IPS-18c (cell line): Measurements from ENCODE around the gene ZNF594.
"Not testable (repeated sequence)": the region's sequence is repeated elsewhere in the genome, so short reads cannot be mapped to it uniquely, and the experiment has no call there.

Source experiments
- H3K4me3 ChIP-seq: 2 replicates; pipeline ENCODE4 v1.7.0; 2013; ENCODE audit warnings: low read depth, mild to moderate bottlenecking, low read length, moderate library complexity; ENCODE audit not compliant: insufficient read depth
- H3K9me3 ChIP-seq: one replicate; pipeline ENCODE4 v1.6.1; 2013; ENCODE audit warnings: mild to moderate bottlenecking, low read length, moderate library complexity; ENCODE audit not compliant: control insufficient read depth, insufficient read depth

The ZNF594 gene

DNA sequence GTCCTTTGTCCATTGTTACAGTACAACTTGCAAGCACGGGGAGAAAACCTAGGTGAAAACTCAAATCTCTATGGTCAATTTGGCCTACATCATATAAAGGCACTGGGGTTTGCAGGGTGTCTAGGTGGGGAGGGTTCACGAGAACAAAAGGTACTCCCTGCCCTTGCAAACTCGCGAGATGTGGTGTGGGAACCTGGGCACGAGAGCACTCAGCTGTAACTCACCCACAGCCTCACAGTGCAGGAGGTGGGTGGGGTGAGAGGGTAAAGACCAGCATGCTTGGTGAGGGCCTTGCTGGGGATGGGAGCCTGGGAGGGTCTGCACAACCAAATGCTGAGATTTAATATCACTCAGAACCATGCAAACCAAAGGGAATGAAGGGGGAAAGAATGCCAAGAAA, 18.4 kb upstream of the ZNF594 start:
- Histone ChIP-seq H3K9me3 (no peaks in the 10 kb centered on the region), H3K4me3 (no peak overlapping the region)

DNA sequence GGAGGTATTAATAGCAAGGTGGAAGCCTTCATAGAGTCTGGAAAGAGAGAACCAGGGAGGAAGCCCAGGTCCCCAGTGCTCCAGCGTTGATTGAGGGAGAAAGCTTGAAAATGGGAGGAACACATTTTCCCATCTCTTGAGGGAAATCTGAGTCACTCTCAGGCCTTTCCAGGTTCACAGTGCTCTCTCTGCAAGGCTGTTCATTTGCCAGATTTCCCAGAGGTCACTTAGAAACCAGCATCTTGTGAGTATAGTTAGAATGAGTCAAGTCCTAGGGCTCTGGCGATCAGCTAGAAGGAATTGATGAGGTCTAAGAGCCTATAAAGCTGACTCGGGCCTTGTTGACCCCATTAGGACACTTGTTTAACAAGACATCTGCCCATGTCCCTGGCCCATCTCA, 17.7 kb upstream of the ZNF594 start:
- no peak overlapping the region for H3K4me3 ChIP-seq
- no peaks in the 10 kb centered on the region for H3K9me3 ChIP-seq

DNA sequence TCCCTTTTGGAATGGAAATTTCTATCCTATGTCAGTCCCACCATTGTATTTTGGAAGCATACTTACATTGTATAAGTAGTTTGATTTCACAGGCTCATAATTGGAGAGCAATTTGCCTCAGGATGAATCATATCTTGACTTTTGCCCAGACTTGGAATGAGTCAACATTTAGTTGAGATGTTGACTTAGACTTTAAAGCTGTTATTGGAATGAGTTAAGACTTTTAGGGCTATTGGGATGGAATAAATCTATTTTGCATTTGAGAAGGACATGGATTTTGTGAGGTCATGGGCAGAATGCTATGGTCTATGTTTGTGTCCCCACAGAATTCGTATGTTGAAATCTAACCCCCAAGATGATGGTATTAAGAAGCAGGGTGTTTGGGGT, 12.2 kb upstream of the ZNF594 start:
- no peak overlapping the region for H3K4me3 ChIP-seq
- H3K9me3 ChIP-seq = no peaks in the 10 kb centered on the region

DNA sequence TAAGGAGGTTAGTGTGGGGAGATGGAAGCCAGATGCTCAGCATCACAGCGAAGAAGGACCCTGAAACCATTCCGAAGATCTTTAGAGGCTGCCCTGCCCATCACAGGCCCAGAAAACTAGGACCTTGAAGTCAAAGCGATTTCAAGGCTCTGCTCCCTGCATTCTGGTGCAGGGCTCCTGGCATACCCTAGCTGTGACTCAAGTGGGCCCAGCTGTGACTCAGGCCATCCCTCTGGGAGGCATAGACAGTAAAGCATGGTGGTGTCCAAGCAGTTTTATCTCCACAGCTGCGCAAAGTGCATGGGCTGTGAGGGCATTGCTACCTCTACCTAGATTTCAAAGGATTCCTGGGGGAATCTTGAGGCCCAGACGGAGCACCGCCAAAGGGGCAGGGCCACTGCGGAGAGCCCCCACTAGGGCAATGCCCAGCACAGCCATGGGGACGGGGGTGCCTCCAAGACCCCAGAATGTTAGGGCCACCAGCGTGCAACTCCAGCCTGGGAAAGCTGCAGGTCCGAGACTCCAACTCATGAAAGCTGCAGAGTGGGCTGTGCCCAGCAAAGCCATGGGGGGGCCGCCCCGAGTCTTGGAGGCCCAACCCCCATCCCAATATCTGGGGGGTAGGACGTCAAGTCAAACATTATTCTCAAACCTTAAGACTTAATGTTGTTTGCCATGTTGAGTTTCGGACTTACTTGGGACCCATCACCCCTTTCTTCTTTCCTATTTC, 11.7 kb upstream of the ZNF594 start:
- Histone ChIP-seq H3K4me3 (no peak overlapping the region), H3K9me3 (no peaks in the 10 kb centered on the region)

DNA sequence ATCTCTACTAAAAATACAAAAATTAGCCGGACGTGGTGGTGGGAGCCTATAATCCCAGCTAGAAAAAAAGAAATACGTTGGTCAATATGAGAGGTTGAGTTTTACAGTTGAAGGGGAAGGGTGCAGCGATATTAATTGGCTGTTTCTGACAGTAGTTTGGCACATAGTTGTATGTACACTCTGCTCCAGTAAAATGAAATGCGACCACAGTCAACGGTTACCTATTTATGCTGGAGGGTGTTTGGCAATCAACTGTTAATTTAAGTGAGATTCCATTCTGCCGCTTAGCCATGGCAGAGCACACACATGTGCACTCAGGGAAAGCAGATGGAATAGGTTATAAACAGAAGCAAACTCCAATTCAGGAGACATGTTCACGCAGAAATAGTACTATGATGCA, 9.3 kb upstream of the ZNF594 start:
- H3K4me3 ChIP-seq = no peak overlapping the region

DNA sequence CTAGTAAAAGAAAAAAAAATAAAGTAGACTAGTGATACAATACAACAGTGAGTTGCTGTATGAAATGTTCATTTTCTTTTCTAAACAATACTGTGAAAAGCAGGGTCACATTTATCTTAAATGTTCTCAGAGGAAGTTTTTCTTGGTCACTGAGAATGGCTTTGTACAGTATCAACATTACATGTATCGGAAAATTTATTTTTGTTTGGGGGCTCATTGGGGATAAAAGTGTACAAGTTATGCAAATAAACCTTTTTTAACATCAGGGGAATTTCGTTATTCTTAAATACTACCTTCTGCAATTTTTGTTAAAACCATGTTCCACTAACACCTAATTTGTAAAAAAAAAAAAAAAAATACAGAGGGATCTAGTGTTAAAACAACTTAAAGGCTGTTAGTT, 8.7 kb upstream of the ZNF594 start:
- Histone ChIP-seq H3K9me3 (no peaks in the 10 kb centered on the region), H3K4me3 (no peak overlapping the region)

More for the DNA sequence above, 9.3 kb upstream of the ZNF594 start:
- no peaks in the 10 kb centered on the region for H3K9me3 ChIP-seq

DNA sequence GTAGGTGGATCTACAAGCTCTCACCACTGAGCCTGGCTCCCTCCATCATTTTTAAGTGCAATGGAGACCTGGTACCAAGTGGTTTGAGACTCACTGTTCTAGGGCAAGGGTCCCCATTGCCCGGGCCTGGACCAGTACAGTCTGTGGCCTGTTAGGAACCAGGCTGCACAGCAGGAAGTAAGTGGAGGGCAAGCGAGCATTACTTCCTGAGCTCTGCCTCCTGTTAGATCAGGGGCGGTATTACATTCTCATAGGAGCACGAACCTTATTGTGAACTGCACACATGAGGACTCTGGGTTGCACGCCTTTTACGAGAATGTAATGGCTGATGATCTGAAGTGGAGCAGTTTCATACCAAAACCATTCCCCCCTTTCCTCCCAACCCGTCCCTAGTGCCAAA, 6.8 kb upstream of the ZNF594 start:
- no peak overlapping the region for H3K4me3 ChIP-seq
- no peaks in the 10 kb centered on the region for H3K9me3 ChIP-seq

DNA sequence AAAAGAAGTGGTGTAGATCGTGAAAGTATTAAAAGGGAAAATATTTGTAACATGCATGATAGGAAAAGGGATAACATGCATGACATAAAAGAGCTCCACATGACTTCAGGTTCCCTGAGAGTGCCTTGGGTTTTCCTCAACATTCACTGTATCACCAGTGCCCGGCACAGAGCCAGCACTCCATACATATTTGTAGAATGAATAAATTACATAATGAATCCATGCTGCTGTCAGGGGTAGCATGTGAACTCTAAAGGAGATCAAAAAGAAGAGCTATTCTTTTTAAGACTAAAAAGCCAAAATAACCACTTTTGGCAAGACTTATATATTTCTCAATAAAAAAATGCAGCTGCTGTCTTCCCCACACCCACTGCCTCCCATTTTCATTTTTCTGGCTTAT, 2.7 kb upstream of the ZNF594 start:
- peaks cover 19% of the 10 kb centered on the region for H3K9me3 ChIP-seq
- H3K4me3 ChIP-seq = no peak overlapping the region

DNA sequence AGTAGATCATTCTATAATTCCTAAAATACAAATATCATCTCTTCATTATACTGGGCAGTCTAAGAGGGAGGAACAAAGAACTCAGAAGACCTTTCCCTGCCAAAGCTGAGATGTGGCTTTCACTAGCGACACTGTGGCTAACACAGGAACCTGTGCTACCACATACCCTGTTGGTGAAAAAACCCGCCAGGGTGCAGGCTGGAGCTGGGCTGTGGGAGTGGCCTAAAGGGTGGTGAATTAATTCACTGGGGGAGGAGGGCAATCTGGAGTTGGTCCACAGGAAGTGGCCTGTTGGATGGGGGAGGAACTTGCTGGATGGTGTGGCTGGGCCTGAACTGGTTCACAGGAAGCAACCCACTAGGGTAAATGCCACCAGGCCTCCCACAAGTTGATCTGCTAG, 7.4 kb downstream of the ZNF594 start:
- peak overlapping the region; percentile 22; the same call in 1 of the 2 replicates for H3K4me3 ChIP-seq
- H3K9me3 ChIP-seq = peaks cover 76% of the 10 kb centered on the region

DNA sequence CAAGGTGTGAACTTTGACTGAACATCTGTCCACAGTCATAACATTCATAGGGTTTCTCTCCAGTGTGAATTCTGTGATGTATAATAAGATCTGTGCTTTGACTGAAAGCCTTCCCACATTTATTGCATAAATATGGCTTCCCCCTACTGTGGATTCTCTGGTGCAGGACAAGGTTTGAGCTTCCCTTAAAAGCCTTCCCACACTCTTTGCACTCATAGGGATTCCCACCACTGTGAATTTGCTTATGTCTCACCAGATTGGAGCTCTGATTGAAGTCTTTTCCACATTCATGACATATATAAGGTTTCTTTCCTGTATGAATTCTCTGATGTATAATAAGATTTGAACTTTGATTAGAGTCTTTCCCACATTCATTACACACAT, 8.3 kb downstream of the ZNF594 start:
- H3K4me3 ChIP-seq = no peak overlapping the region
- peaks cover 76% of the 10 kb centered on the region for H3K9me3 ChIP-seq

DNA sequence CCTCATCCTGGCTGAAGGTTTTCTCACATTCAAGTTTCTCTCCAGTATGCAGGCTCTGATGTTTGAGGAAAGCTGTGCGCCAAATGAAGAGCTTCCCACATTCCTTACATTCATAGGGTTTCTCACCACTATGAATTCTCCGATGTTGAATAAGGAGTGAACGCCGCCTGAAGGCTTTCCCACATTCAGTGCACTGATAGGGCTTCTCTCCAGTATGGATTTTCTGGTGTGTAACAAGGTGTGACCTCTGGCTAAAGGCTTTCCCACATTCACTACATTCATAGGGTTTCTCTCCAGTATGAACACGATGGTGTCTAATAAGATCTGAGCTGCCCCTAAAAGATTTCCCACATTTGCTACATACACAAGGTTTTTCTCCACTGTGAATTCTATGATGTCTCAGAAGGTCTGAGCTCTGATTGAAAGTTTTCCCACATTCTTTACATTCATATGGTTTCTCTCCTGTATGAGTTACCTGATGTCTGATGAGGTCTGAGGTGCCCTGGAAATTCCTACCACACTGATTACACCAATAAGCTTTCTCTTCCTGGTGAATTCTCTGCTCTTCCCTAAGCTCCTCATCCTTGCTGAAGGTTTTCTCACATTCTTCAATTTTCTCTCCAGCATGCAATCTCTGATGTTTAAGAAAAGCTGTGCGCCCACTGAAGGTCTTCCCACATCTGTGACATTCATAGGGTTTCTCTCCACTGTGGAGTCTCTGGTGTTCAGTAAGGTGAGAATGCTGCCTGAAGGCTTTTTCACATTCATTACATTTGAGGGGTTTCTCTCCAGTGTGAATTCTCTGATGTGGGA, 8.9 kb downstream of the ZNF594 start:
- peaks cover 73% of the 10 kb centered on the region for H3K9me3 ChIP-seq
- peak overlapping the region; percentile 32 for H3K4me3 ChIP-seq

DNA sequence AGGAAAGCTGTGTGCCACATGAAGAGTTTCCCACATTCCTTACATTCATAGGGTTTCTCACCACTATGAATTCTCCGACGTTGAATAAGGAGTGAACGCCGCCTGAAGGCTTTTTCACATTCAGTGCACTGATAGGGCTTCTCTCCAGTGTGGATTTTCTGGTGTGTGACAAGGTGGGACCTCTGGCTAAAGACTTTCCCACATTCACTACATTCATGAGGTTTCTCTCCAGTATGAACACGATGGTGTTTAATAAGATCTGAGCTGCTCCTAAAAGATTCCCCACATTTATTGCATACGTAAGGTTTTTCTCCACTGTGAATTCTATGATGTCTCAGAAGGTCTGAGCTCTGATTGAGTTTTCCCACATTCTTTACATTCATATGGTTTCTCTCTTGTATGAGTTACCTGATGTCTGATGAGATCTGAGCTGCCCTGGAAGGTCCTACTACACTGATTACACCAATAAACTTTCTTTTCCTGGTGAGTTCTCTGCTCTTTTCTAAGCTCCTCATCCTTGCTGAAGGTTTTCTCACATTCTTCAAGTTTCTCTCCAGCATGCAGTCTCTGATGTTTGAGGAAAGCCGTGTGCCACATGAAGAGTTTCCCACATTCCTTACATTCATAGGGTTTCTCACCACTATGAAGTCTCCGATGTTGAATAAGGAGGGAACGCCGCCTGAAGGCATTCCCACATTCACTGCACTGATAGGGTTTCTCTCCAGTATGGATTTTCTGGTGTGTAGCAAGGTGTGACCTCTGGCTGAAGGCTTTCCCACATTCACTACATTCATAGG, 10.0 kb downstream of the ZNF594 start:
- Histone ChIP-seq H3K9me3 (peaks cover 70% of the 10 kb centered on the region), H3K4me3 (peak overlapping the region; percentile 28)

DNA sequence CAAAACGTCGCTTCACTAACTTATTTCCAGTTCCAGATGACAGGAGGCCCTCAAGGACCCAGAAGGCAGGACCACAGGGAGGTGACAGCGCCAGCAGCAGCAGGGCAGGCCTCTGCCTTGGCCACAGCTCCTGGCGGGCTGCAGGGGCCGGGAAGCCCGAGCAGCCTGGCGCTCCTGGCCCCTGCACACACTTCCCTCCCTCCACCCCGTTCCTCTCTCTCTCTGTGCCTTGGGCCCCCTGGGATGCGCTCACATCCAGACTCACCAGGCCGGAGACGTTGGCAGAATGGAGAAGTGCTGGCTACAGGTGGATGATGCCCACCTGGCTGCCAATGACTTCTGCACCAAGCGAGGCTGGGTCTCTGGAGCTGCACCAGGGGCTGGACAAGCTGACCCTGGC, 12.7 kb downstream of the ZNF594 start:
- peaks cover 49% of the 10 kb centered on the region for H3K9me3 ChIP-seq

DNA sequence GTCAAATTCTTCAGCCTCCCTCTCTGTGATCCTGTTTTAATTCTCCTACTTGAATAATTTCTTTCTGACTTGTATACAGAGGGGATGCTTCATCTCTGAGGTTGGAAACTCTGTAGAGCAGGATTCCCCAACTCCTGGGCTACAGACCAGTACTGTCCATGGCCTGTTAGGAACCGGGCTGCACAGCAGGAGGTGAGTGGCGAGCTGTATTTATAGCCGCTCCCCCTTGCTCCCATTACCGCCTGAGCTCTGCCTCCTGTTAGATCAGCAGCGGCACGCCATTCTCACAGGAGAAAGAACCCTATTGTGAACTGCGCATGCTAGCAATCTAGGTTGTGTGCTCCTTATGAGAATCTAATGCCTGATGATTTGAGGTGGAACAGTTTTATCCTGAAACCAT, 16.6 kb downstream of the ZNF594 start:
- peaks cover 10% of the 10 kb centered on the region for H3K9me3 ChIP-seq
- H3K4me3 ChIP-seq = not testable (repeated sequence)

More for the DNA sequence above, 12.7 kb downstream of the ZNF594 start:
- H3K4me3 ChIP-seq = no peak overlapping the region

DNA sequence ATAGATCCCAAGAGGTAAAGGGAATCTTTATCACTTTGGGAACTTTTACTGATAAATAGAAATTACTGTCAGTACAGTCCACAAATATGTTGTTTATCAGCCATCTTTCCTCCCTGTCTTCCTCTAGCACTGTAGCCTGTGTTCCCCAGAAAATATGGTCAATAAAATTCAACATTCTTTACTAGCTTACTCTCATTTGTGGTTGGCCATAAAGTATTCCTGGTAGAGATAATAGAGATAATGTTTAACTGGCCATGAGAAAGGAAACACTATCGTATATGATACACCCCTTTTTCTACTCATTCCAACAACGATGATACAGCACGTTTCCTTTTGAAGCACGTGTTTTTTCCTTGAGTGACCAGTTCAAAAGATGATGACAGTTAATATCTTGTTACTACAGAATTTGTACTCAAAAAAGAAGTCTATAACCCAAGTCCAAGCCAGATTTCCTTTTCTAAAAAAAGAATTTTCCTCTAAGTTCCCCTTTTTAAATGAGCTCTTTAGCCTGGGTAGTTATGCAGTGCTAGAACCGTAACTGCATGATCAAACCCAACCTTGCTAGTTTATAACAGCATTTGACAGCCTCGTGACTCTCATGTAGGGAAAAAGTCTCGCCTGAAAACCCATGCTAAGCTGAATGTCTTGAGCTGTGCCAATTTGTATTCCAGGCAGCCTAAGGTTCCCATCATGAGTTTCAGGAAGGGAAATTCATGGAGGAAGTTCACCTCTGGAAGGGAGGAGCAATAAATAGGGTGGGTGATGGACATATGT, 25.7 kb downstream of the ZNF594 start:
- not testable (repeated sequence) for H3K4me3 ChIP-seq, H3K9me3 ChIP-seq

DNA sequence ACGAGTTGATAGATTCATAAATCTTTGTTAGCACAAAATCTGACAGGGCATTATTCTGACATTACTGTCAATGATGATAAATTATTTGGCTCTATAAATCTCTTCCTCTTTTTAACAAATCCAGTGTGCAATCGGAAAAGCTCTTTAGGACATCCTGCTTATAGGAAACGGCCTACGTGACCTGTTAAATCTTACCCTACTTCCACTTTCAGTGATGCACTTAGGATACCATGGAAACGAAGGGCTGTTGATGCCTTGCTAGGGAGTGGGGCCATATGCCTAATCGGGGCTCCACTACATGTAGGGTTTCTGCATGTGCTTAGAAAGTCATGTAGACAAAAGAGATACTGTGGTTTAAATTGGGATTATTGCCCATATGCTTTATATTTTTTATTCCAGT, 27.2 kb downstream of the ZNF594 start:
- H3K4me3 ChIP-seq = no peak overlapping the region
- H3K9me3 ChIP-seq = no peaks in the 10 kb centered on the region

DNA sequence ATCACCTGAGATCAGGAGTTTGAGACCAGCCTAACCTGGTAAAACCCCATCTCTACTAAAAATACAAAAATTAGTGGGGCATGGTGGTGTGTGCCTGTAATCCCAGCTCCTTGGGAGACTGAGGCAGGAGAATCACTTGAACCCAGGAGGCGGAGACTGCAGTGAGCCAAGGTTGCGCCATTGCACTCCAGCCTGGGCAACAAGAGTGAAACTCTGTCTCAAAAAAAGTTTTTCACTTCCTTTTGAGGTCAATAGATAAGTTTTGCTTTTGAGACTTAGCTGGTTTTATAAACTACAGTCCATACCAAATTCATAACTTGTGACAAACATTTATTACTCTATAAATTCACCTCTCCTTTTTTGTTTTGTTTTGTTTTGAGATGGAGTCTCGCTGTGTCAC, 29.9 kb downstream of the ZNF594 start:
- not testable (repeated sequence) for H3K9me3 ChIP-seq, H3K4me3 ChIP-seq
